H9 (cell line): ENCODE results near the gene TIGD3. TPM values are rescaled to one million over a fixed set of nuclear protein-coding genes. Genes with fewer than 3 reads are reported as not detected.

Source experiments
- DNase-seq: peaks from one replicate; pipeline ENCODE4 v3.0.0-alpha.2; 2017
- H2AFZ ChIP-seq: one replicate; pipeline ENCODE4 v1.6.1; 2013; ENCODE audit warnings: mild to moderate bottlenecking, low read length, control low read depth, moderate library complexity
- H2AK5ac ChIP-seq: 2 replicates; pipeline ENCODE4 v1.6.1; 2013; ENCODE audit warnings: low read length, control low read depth, mixed read lengths; ENCODE audit not compliant: insufficient read length
- H2BK120ac ChIP-seq: one replicate; pipeline ENCODE4 v1.6.1; 2013; ENCODE audit warnings: low read depth, mild to moderate bottlenecking, low read length, control low read depth, inconsistent platforms; ENCODE audit not compliant: poor library complexity, severe bottlenecking
- H2BK12ac ChIP-seq: 2 replicates; pipeline ENCODE4 v1.6.1; 2013; ENCODE audit warnings: low read length, control low read depth, mixed read lengths, low read depth; ENCODE audit not compliant: insufficient read length
- H2BK15ac ChIP-seq: 2 replicates; pipeline ENCODE4 v1.6.1; 2013; ENCODE audit warnings: low read depth, low read length, control low read depth
- H2BK20ac ChIP-seq: one replicate; pipeline ENCODE4 v1.6.1; 2013; ENCODE audit warnings: low read depth, mild to moderate bottlenecking, low read length, control low read depth, inconsistent platforms; ENCODE audit not compliant: poor library complexity, severe bottlenecking
- H2BK5ac ChIP-seq: 2 replicates; pipeline ENCODE4 v1.6.1; 2013; ENCODE audit warnings: low read length, control low read depth, mixed read lengths; ENCODE audit not compliant: insufficient read length
- H3K14ac ChIP-seq: 2 replicates; pipeline ENCODE4 v1.6.1; 2013; ENCODE audit warnings: low read length, control low read depth; ENCODE audit not compliant: insufficient read depth
- H3K18ac ChIP-seq: 2 replicates; pipeline ENCODE4 v1.6.1; 2013; ENCODE audit warnings: low read depth, mild to moderate bottlenecking, mixed read lengths, low read length, control low read depth; ENCODE audit not compliant: insufficient read length
- H3K23ac ChIP-seq: 2 replicates; pipeline ENCODE4 v1.6.1; 2013; ENCODE audit warnings: low read length, control low read depth, mixed read lengths, low read depth; ENCODE audit not compliant: insufficient read length
- H3K23me2 ChIP-seq: 2 replicates; pipeline ENCODE4 v1.6.1; 2013; ENCODE audit warnings: low read depth, mild to moderate bottlenecking, mixed read lengths, low read length, control low read depth; ENCODE audit not compliant: insufficient read length, poor library complexity, severe bottlenecking
- H3K27ac ChIP-seq: 2 replicates; pipeline ENCODE4 v1.5.1; 2013; ENCODE audit warnings: low read length, control low read depth, mixed read lengths, low read depth; ENCODE audit not compliant: insufficient read length
- H3K27me3 ChIP-seq: 2 replicates; pipeline ENCODE4 v1.6.1; 2013; ENCODE audit warnings: low read length, control low read depth, inconsistent platforms; ENCODE audit not compliant: insufficient read depth
- H3K4ac ChIP-seq: 2 replicates; pipeline ENCODE4 v1.6.1; 2013; ENCODE audit warnings: low read depth, mild to moderate bottlenecking, control low read depth, inconsistent platforms, low read length, moderate library complexity
- H3K4me1 ChIP-seq: 2 replicates; pipeline ENCODE4 v1.6.1; 2013; ENCODE audit warnings: low read length, control low read depth, inconsistent platforms; ENCODE audit not compliant: insufficient read depth
- H3K4me2 ChIP-seq: 2 replicates; pipeline ENCODE4 v1.6.1; 2013; ENCODE audit warnings: low read length, control low read depth, mixed read lengths; ENCODE audit not compliant: insufficient read length, insufficient read depth
- H3K56ac ChIP-seq: 2 replicates; pipeline ENCODE4 v1.6.1; 2013; ENCODE audit warnings: low read depth, mild to moderate bottlenecking, mixed read lengths, low read length, control low read depth; ENCODE audit not compliant: insufficient read length
- H3K79me1 ChIP-seq: 2 replicates; pipeline ENCODE4 v1.6.1; 2013; ENCODE audit warnings: low read depth, mild to moderate bottlenecking, moderate library complexity, low read length, control low read depth, inconsistent platforms; ENCODE audit not compliant: insufficient read depth, poor library complexity, severe bottlenecking
- H3K79me2 ChIP-seq: 2 replicates; pipeline ENCODE4 v1.6.1; 2013; ENCODE audit warnings: low read length, control low read depth, inconsistent platforms; ENCODE audit not compliant: insufficient read depth
- H3K9ac ChIP-seq: 2 replicates; pipeline ENCODE4 v1.6.1; 2013; ENCODE audit warnings: low read length, control low read depth, mixed read lengths; ENCODE audit not compliant: insufficient read length; ENCODE audit errors: extremely low read depth
- H3K9me3 ChIP-seq: one replicate; pipeline ENCODE4 v1.6.1; 2013; ENCODE audit warnings: low read depth, low read length, inconsistent platforms; ENCODE audit not compliant: control insufficient read depth
- H3T11ph ChIP-seq: one replicate; pipeline ENCODE4 v1.6.1; 2013; ENCODE audit warnings: mild to moderate bottlenecking, low read length, control low read depth, inconsistent platforms
- H4K20me1 ChIP-seq: one replicate; pipeline ENCODE4 v1.6.1; 2013; ENCODE audit not compliant: control insufficient read depth, insufficient read length, insufficient read depth
- H4K5ac ChIP-seq: 2 replicates; pipeline ENCODE4 v1.6.1; 2013; ENCODE audit warnings: low read depth, mild to moderate bottlenecking, mixed read lengths, low read length, control low read depth; ENCODE audit not compliant: insufficient read length
- H4K8ac ChIP-seq: replicated peaks from 2 replicates; pipeline ENCODE4 v1.6.1; 2013; ENCODE audit warnings: low read length, control low read depth, mixed read lengths, low read depth; ENCODE audit not compliant: insufficient read length
- H4K91ac ChIP-seq: 2 replicates; pipeline ENCODE4 v1.6.1; 2013; ENCODE audit warnings: low read depth, mild to moderate bottlenecking, moderate library complexity, mixed read lengths, low read length, control low read depth; ENCODE audit not compliant: insufficient read length
- H3K27ac Mint-ChIP-seq, 3 experiments: 2 replicates in 2 of 3; 3 replicates in 1 of 3; pipeline ENCODE4 v1.8.0; 2020 to 2021; ENCODE audit warnings: mixed read lengths in 3 of 3, mild to moderate bottlenecking in 1 of 3, moderate library complexity in 1 of 3
- H3K27me3 Mint-ChIP-seq: 2 replicates; pipeline ENCODE4 v1.8.0; 2021; ENCODE audit warnings: low read depth, mild to moderate bottlenecking, moderate library complexity, mixed read lengths
- H3K36me3 Mint-ChIP-seq, 3 experiments: 2 replicates in 2 of 3; 3 replicates in 1 of 3; pipeline ENCODE4 v1.8.0; 2020 to 2021; ENCODE audit warnings: low read depth in 3 of 3, mixed read lengths in 3 of 3; ENCODE audit not compliant: insufficient read depth in 1 of 3
- H3K4me1 Mint-ChIP-seq, 2 experiments: 2 replicates each; pipeline ENCODE4 v1.8.0; 2020; ENCODE audit warnings: mixed read lengths in 2 of 2
- H3K4me3 Mint-ChIP-seq, 2 experiments: 2 replicates in 1 of 2; 3 replicates in 1 of 2; pipeline ENCODE4 v1.8.0; 2020 to 2021; ENCODE audit warnings: mild to moderate bottlenecking in 2 of 2, mixed read lengths in 2 of 2, moderate library complexity in 1 of 2
- H3K9me3 Mint-ChIP-seq, 2 experiments: 2 replicates in 1 of 2; 3 replicates in 1 of 2; pipeline ENCODE4 v1.8.0; 2020; ENCODE audit warnings: mild to moderate bottlenecking in 2 of 2, mixed read lengths in 2 of 2, moderate library complexity in 1 of 2
- CTCF ChIP-seq: fragments of 200-600 bp; sonication (generic); conservative IDR thresholded peaks from 3 replicates; pipeline ENCODE4 v1.8.0; 2021; ENCODE audit warnings: antibody characterized with exemption, mild to moderate bottlenecking
- WGBS: extraction: QIAGEN DNeasy Blood & Tissue Kit; methylation state at CpG from one replicate; pipeline ENCODE4 v1.1.7; 2013; ENCODE audit warnings: missing lambda C conversion rate, low lambda C conversion rate, mixed read lengths; ENCODE audit not compliant: insufficient read length; ENCODE audit errors: extremely low coverage; 5-methylcytosine and 5-hydroxymethylcytosine counted together
- total RNA-seq: library from RNA; stranded (reverse); gene quantifications from 2 replicates; pipeline ENCODE4 v1.2.1, GENCODE V29; 2021

The TIGD3 gene
- total RNA-seq, 1 experiment from 2014 or later: 0.66 TPM

- no peak overlapping the region for H4K91ac ChIP-seq
- no peak overlapping the region for H2AK5ac ChIP-seq
- no peak overlapping the region for H3K23ac ChIP-seq
- H4K5ac ChIP-seq: no peak overlapping the region
- no peak overlapping the region for H2AFZ ChIP-seq
- H2BK20ac ChIP-seq: no peak overlapping the region
- Mint-ChIP-seq H3K9me3 (no peaks in the 10 kb centered on the region), H3K27me3 (no peaks in the 10 kb centered on the region), H3K36me3 (peaks cover 3 to 46% (median 36%) of the 10 kb centered on the region in 3 experiments; a peak in 6 of 7 replicates), H3K4me3 (no peak overlapping the region; a peak in 1 of 5 replicates), H3K4me1 (peaks cover 0 to 17% of the 10 kb centered on the region in 2 experiments; a peak in 3 of 4 replicates), H3K27ac (peak overlapping the region; percentile 22 to 68 (median 59); a peak in 1 of 7 replicates)
- H3K18ac ChIP-seq: no peak overlapping the region
- no peak overlapping the region for H2BK120ac ChIP-seq
- H3K79me2 ChIP-seq: no peaks in the 10 kb centered on the region
- TF ChIP-seq CTCF: no peak
- DNase-seq: no peak
- H2BK15ac ChIP-seq: no peak overlapping the region
- H3K9me3 ChIP-seq: no peaks in the 10 kb centered on the region
- H4K20me1 ChIP-seq: no peaks in the 10 kb centered on the region
- no CpG with 5 or more reads among the region's 16 CpGs for WGBS
- H3K4me2 ChIP-seq: no peak overlapping the region
- no peak overlapping the region for H3K27ac ChIP-seq
- no peak overlapping the region for H2BK12ac ChIP-seq
- H2BK5ac ChIP-seq: no peak overlapping the region
- no peak overlapping the region for H4K8ac ChIP-seq
- H3K23me2 ChIP-seq: no peaks in the 10 kb centered on the region
- H3K4ac ChIP-seq: no peak overlapping the region
- H3K27me3 ChIP-seq: no peaks in the 10 kb centered on the region
- H3K4me1 ChIP-seq: no peaks in the 10 kb centered on the region
- no peak overlapping the region for H3T11ph ChIP-seq
- no peak overlapping the region for H3K14ac ChIP-seq
- no peak overlapping the region for H3K9ac ChIP-seq
- H3K56ac ChIP-seq: no peak overlapping the region
- H3K79me1 ChIP-seq: no peaks in the 10 kb centered on the region
Observed at GRCh38 chr11:65401073-65401802, 46.7 kb downstream of the TIGD3 start.
